SK-N-SH (cell line): Measurements from ENCODE around the gene PAEP. TPM values are rescaled to one million over a fixed set of nuclear protein-coding genes. Genes with fewer than 3 reads are reported as not detected.

Source experiments
- CTCF ChIA-PET: fragments of 300-600, 350-600 bp; formaldehyde crosslinking; extraction: SDS; loops from one replicate; lab custom pipeline; 2021; lab: Yijun Ruan, JAX
- POLR2A ChIA-PET: fragments of 350-600 bp; sonication (Branson Sonifier 250); formaldehyde crosslinking; extraction: SDS; loops from one replicate; lab custom pipeline; 2020; ENCODE audit warnings: antibody characterized with exemption, inconsistent platforms; lab: Yijun Ruan, JAX
- DNase-seq: peaks from one replicate; pipeline ENCODE4 v3.0.0; 2012
- H2AFZ ChIP-seq: fragments of 200-600 bp; sonication (generic); 2 replicates; pipeline ENCODE4 v1.8.1; 2016; ENCODE audit warnings: antibody characterized with exemption, mild to moderate bottlenecking, low read depth
- H3F3A ChIP-seq: fragments of 200-600 bp; sonication (generic); replicated peaks from 2 replicates; pipeline ENCODE3; 2016; ENCODE audit warnings: antibody characterized with exemption, mild to moderate bottlenecking; ENCODE audit not compliant: insufficient read depth
- H3K27ac ChIP-seq, 2 experiments: fragments of 200-500 bp in 1 of 2; fragments of 200-600 bp in 1 of 2; sonication (Bioruptor generic) in 1 of 2; sonication (generic), shearing (Covaris generic) in 1 of 2; 2 replicates each; pipeline versions ENCODE4 v1.5.1 to v1.6.1; 2014 to 2016; ENCODE audit warnings: low read depth in 2 of 2, inconsistent platforms in 1 of 2, low read length in 1 of 2, mild to moderate bottlenecking in 1 of 2, mixed read lengths in 1 of 2
- H3K27me3 ChIP-seq: fragments of 200-600 bp; sonication (generic), shearing (Covaris generic); 2 replicates; pipeline ENCODE4 v1.6.1; 2016; ENCODE audit warnings: mixed run types; ENCODE audit not compliant: insufficient read depth
- H3K36me3 ChIP-seq, 2 experiments: fragments of 200-500 bp in 1 of 2; fragments of 200-600 bp in 1 of 2; sonication (Bioruptor generic) in 1 of 2; sonication (generic) in 1 of 2; replicated peaks in 1 of 2; 2 replicates each; pipeline versions ENCODE3 to v1.5.1; 2014 to 2016; ENCODE audit warnings: low read length in 1 of 2, mild to moderate bottlenecking in 1 of 2; ENCODE audit not compliant: insufficient read depth in 2 of 2, control insufficient read depth in 1 of 2
- H3K4me1 ChIP-seq, 2 experiments: fragments of 200-500 bp in 1 of 2; fragments of 200-600 bp in 1 of 2; sonication (Bioruptor generic) in 1 of 2; sonication (generic), shearing (Covaris generic) in 1 of 2; 2 replicates each; pipeline versions ENCODE4 v1.5.1 to v1.6.1; 2014 to 2016; ENCODE audit warnings: low read depth in 1 of 2, low read length in 1 of 2, mixed run types in 1 of 2; ENCODE audit not compliant: insufficient read depth in 2 of 2, control insufficient read depth in 1 of 2
- H3K4me2 ChIP-seq: fragments of 200-600 bp; sonication (generic), shearing (Covaris generic); 2 replicates; pipeline ENCODE4 v1.6.1; 2017; ENCODE audit warnings: mixed run types
- H3K4me3 ChIP-seq, 2 experiments: fragments of 200-500 bp in 1 of 2; fragments of 200-600 bp in 1 of 2; sonication (Bioruptor generic) in 1 of 2; sonication (generic), shearing (Covaris generic) in 1 of 2; 2 replicates each; pipeline versions ENCODE4 v1.5.1 to v1.8.1; 2014 to 2016; ENCODE audit warnings: low read depth in 2 of 2, inconsistent platforms in 1 of 2, low read length in 1 of 2, mild to moderate bottlenecking in 1 of 2, mixed read lengths in 1 of 2, moderate library complexity in 1 of 2
- H3K79me2 ChIP-seq: fragments of 200-600 bp; sonication (generic); 2 replicates; pipeline ENCODE4 v1.8.1; 2017; ENCODE audit warnings: mild to moderate bottlenecking; ENCODE audit not compliant: insufficient read depth
- H3K9ac ChIP-seq: fragments of 200-600 bp; sonication (generic); 2 replicates; pipeline ENCODE4 v1.6.1; 2017; ENCODE audit warnings: mixed run types
- H3K9me2 ChIP-seq: fragments of 200-600 bp; sonication (generic); 2 replicates; pipeline ENCODE4 v1.6.1; 2017; ENCODE audit warnings: mixed run types
- H3K9me3 ChIP-seq: fragments of 200-600 bp; sonication (generic); 2 replicates; pipeline ENCODE4 v1.6.1; 2017; ENCODE audit warnings: mixed run types, mild to moderate bottlenecking, moderate library complexity
- H4K20me1 ChIP-seq: fragments of 200-600 bp; sonication (generic); 2 replicates; pipeline ENCODE4 v1.6.1; 2017; ENCODE audit warnings: mild to moderate bottlenecking, mixed run types; ENCODE audit not compliant: insufficient read depth
- ELF1 ChIP-seq: IDR thresholded peaks from 2 replicates; pipeline ENCODE4 v1.4.0; 2012
- FOSL2 ChIP-seq: IDR thresholded peaks from 2 replicates; pipeline ENCODE4 v1.4.0; 2012; ENCODE audit warnings: low read depth, mild to moderate bottlenecking, moderate library complexity, borderline replicate concordance
- GABPA ChIP-seq: IDR thresholded peaks from 2 replicates; pipeline ENCODE4 v1.4.0; 2012; ENCODE audit warnings: low read depth, mild to moderate bottlenecking
- GATA2 ChIP-seq: sonication (generic); formaldehyde crosslinking; IDR thresholded peaks from 2 replicates; pipeline ENCODE4 v1.5.0; 2020; ENCODE audit warnings: mild to moderate bottlenecking, missing genetic modification reagents
- MXI1 ChIP-seq: IDR thresholded peaks from 2 replicates; pipeline ENCODE4 v1.6.1; 2012; ENCODE audit warnings: mild to moderate bottlenecking, low read depth, low read length, improper control_type of control experiment
- POLR2AphosphoS5 ChIP-seq: IDR thresholded peaks from 2 replicates; pipeline ENCODE4 v1.6.1; 2012; ENCODE audit warnings: low read depth, low read length
- RFX5 ChIP-seq: IDR thresholded peaks from 2 replicates; pipeline ENCODE4 v1.6.1; 2012; ENCODE audit warnings: mild to moderate bottlenecking, improper control_type of control experiment, low read length
- TCF12 ChIP-seq: IDR thresholded peaks from 2 replicates; pipeline ENCODE4 v1.4.0; 2012
- TEAD4 ChIP-seq: IDR thresholded peaks from 2 replicates; pipeline ENCODE4 v1.4.0; 2012; ENCODE audit warnings: mild to moderate bottlenecking, borderline replicate concordance; ENCODE audit not compliant: insufficient read depth
- YY1 ChIP-seq: IDR thresholded peaks from 2 replicates; pipeline ENCODE4 v1.4.0; 2012; ENCODE audit warnings: low read depth, mild to moderate bottlenecking
- WGBS: methylation state at CpG from one replicate; pipeline ENCODE4 v1.1.6; 2017; ENCODE audit warnings: low lambda C conversion rate; 5-methylcytosine and 5-hydroxymethylcytosine counted together
- polyA plus RNA-seq, 3 experiments: library from polyadenylated mRNA; depleted of rRNA; stranded (reverse); fragments of >200 nt; gene quantifications; 2 replicates each; pipeline ENCODE4 v1.2.3, GENCODE V29; 2012
- TF ChIP-seq, protein P1 (sequence below): IDR thresholded peaks from 2 replicates; pipeline ENCODE4; 2012
- TF ChIP-seq, protein P2 (sequence below): fragments of 150-350 bp; IDR thresholded peaks from 2 replicates; pipeline ENCODE4 v1.6.1; 2017; ENCODE audit warnings: antibody characterized with exemption, low read length, low read depth, borderline replicate concordance
- TF ChIP-seq, protein P3 (sequence below): IDR thresholded peaks from 2 replicates; pipeline ENCODE4 v1.4.0; 2012; ENCODE audit warnings: low read depth, borderline replicate concordance

The PAEP gene
- polyA plus RNA-seq, 1 of the 3 experiments (the other 2 are of a cell fraction): 0.08 TPM

DNA sequence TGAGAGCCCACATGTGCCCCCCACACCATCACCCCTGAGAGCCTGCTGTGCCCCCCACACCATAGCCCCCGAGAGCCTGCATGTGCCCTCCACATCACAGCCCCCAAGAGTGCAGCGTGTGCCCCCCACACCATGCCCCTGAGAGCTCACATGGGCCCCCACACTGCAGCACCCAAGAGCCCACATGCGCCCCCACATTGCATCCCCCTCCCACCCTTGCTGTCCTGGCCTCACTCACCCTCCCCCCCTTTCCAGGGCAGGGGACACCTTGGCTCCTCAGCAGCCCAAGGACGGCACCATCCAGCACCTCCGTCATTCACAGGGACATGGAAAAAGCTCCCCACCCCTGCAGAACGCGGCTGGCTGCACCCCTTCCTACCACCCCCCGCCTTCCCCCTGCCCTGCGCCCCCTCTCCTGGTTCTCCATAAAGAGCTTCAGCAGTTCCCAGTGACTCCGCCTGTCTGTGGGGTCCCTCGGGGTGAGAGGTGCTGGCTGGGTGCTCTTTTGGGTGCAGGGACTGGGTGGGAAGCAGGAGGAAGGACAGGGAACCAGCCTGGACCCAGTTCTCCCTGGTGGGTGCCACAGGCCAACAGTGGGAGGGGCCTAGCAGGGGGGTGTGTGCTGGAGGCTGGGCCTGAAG, 35.3 kb upstream of the PAEP start:
- no peaks in the 10 kb centered on the region for H3K9me2 ChIP-seq
- ChIA-PET POLR2A (no interaction called here), CTCF (interaction anchor here (1.6 kb wide), 1 partner anchor 22 kb away, joined by 6 read pairs; no protein-coding TSS in a partner anchor)
- H3K4me1 ChIP-seq: no peaks in the 10 kb centered on the region; a peak in 1 of 4 replicates
- no peak overlapping the region for H2AFZ ChIP-seq
- H3K36me3 ChIP-seq: no peaks in the 10 kb centered on the region
- WGBS: 72% methylated on average over 8 of the region's 11 CpGs
- H3K4me3 ChIP-seq: no peak overlapping the region
- no peaks in the 10 kb centered on the region for H4K20me1 ChIP-seq
- no peaks in the 10 kb centered on the region for H3K79me2 ChIP-seq
- no peak overlapping the region for H3K4me2 ChIP-seq
- H3F3A ChIP-seq: no peaks in the 10 kb centered on the region
- H3K27me3 ChIP-seq: no peaks in the 10 kb centered on the region
- no peaks in the 10 kb centered on the region for H3K9me3 ChIP-seq
- DNase-seq: no peak
- H3K27ac ChIP-seq: no peak overlapping the region
- no peak overlapping the region for H3K9ac ChIP-seq
- no peak for TF ChIP-seq RFX5
- no peak for TF ChIP-seq ELF1
- no peak for TF ChIP-seq YY1
- TF ChIP-seq TCF12: no peak
- TF ChIP-seq, protein P1, sequence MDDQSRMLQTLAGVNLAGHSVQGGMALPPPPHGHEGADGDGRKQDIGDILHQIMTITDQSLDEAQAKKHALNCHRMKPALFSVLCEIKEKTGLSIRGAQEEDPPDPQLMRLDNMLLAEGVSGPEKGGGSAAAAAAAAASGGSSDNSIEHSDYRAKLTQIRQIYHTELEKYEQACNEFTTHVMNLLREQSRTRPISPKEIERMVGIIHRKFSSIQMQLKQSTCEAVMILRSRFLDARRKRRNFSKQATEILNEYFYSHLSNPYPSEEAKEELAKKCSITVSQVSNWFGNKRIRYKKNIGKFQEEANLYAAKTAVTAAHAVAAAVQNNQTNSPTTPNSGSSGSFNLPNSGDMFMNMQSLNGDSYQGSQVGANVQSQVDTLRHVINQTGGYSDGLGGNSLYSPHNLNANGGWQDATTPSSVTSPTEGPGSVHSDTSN: no peak
- no peak for TF ChIP-seq TEAD4
- no peak for TF ChIP-seq FOSL2
- no peak for TF ChIP-seq GATA2 (CRISPR knock-in tag)
- TF ChIP-seq, protein P2, sequence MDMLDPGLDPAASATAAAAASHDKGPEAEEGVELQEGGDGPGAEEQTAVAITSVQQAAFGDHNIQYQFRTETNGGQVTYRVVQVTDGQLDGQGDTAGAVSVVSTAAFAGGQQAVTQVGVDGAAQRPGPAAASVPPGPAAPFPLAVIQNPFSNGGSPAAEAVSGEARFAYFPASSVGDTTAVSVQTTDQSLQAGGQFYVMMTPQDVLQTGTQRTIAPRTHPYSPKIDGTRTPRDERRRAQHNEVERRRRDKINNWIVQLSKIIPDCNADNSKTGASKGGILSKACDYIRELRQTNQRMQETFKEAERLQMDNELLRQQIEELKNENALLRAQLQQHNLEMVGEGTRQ: no peak
- TF ChIP-seq, protein P3, sequence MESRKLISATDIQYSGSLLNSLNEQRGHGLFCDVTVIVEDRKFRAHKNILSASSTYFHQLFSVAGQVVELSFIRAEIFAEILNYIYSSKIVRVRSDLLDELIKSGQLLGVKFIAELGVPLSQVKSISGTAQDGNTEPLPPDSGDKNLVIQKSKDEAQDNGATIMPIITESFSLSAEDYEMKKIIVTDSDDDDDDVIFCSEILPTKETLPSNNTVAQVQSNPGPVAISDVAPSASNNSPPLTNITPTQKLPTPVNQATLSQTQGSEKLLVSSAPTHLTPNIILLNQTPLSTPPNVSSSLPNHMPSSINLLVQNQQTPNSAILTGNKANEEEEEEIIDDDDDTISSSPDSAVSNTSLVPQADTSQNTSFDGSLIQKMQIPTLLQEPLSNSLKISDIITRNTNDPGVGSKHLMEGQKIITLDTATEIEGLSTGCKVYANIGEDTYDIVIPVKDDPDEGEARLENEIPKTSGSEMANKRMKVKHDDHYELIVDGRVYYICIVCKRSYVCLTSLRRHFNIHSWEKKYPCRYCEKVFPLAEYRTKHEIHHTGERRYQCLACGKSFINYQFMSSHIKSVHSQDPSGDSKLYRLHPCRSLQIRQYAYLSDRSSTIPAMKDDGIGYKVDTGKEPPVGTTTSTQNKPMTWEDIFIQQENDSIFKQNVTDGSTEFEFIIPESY: no peak
- no peak for TF ChIP-seq GABPA
- TF ChIP-seq POLR2AphosphoS5: no peak
- no peak for TF ChIP-seq MXI1
